ENCODE measurements around the gene EMP3.

GRCh38 chr19:48318286-48318987 lies 6.9 kb upstream of the EMP3 start:
- TF ChIP-seq CTCF (IDR thresholded peaks at IDR 0.05) (no peak), EZH2 (IDR thresholded peaks at IDR 0.05) (no peak)
